ENCODE measurements around the gene SCO1.

DNA sequence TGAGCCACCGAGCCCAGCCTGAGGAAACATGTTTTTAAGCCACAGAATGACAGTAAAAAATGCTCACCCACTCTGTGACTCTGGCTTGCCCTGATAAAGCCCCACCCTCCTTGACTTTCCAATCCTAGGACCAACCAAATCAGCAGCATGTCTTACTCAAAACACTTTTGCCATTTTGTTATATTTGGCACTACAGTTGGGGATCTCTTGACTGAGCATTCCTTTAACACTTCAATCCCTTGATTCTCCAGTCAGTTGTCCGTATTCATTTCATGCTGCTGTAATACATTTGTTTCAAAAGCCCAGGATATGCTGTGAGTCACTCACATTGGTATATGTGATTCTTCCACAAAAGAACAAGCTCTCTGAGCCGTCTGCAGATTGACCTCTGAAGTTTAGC lies 48.4 kb downstream of the SCO1 start:
- no peak for TF ChIP-seq POLR2A (IDR thresholded peaks at IDR 0.05; ENCODE audit: low read depth, low read length)
- no peak for TF ChIP-seq TAF1 (IDR thresholded peaks at IDR 0.05; ENCODE audit: borderline replicate concordance, low read depth, low read length)
